Naive B cell (primary cell): ENCODE data around the gene DBP. TPM values are rescaled to one million over a fixed set of nuclear protein-coding genes. Genes with fewer than 3 reads are reported as not detected.

Experiments
- polyA plus RNA-seq, 6 donors: library from polyadenylated mRNA; unstranded; fragments of 300-500 nt; fragmentation: Illumina TruSeq; gene quantifications; one replicate each; pipeline ENCODE4 v1.2.3, GENCODE V29; 2021; ENCODE audit warnings: low read depth in 6 of 6

Gene DBP
- polyA plus RNA-seq, 6 donors from 2014 or later, result 27.6 to 73.8 (median 46.4) TPM

Other genes starting within 250 kb of the DBP start
- 10 to 100 TPM; 24.5 to 32.1 (median 26.5) TPM for gene KDELR1, start 245.8 kb downstream of the DBP start, polyA plus RNA-seq
- not detected for gene GRIN2D, start 243.7 kb downstream of the DBP start, polyA plus RNA-seq
- 10 to 100 TPM; 27.8 to 44.8 (median 37.1) TPM for gene GRWD1, start 191.4 kb downstream of the DBP start, polyA plus RNA-seq
- under 1 TPM in 5 of 6 donors, not detected in 1; 0.12 to 0.72 (median 0.24) TPM for gene KCNJ14, start 181.8 kb downstream of the DBP start, polyA plus RNA-seq
- gene CYTH2, start 168.0 kb downstream of the DBP start, polyA plus RNA-seq, result 10 to 100 TPM in 5 of 6 donors, 1 to 10 TPM in 1; 10.0 to 29.9 (median 20.3) TPM
- not detected for gene LMTK3, start 125.5 kb downstream of the DBP start, polyA plus RNA-seq
- not detected for gene SULT2B1, start 85.2 kb downstream of the DBP start, polyA plus RNA-seq
- gene SPACA4, start 30.6 kb downstream of the DBP start, polyA plus RNA-seq, result not detected
- gene FAM83E, start 22.3 kb downstream of the DBP start, polyA plus RNA-seq, result under 1 TPM in 1 of 6 donors, not detected in 5; 0.18 TPM
- 1,000 to 10,000 TPM; 1,850 to 2,706 (median 2,170) TPM for gene RPL18, start 18.2 kb downstream of the DBP start, polyA plus RNA-seq
- gene SPHK2, start 17.9 kb downstream of the DBP start, polyA plus RNA-seq, result 10 to 100 TPM in 4 of 6 donors, 1 to 10 TPM in 2; 5.6 to 16.5 (median 10.8) TPM
- 10 to 100 TPM in 3 of 6 donors, 1 to 10 TPM in 3; 2.8 to 15.2 (median 10.6) TPM for gene CA11, start 8.8 kb upstream of the DBP start, polyA plus RNA-seq
- not detected for gene NTN5, start 35.6 kb upstream of the DBP start, polyA plus RNA-seq
- gene FUT2, start 58.6 kb upstream of the DBP start, polyA plus RNA-seq, result under 1 TPM in 3 of 6 donors, not detected in 3; 0.11 to 0.26 (median 0.17) TPM
- gene MAMSTR, start 82.3 kb upstream of the DBP start, polyA plus RNA-seq, result under 1 TPM in 5 of 6 donors, not detected in 1; 0.21 to 0.70 (median 0.31) TPM
- gene RASIP1, start 103.2 kb upstream of the DBP start, polyA plus RNA-seq, result under 1 TPM in 1 of 6 donors, not detected in 5; 0.48 TPM
- gene IZUMO1, start 109.5 kb upstream of the DBP start, polyA plus RNA-seq, result not detected
- gene FUT1, start 115.3 kb upstream of the DBP start, polyA plus RNA-seq, result not detected
- gene FGF21, start 118.1 kb upstream of the DBP start, polyA plus RNA-seq, result not detected
- gene BCAT2, start 173.7 kb upstream of the DBP start, polyA plus RNA-seq, result 10 to 100 TPM; 16.3 to 29.5 (median 22.2) TPM
- gene HSD17B14, start 199.1 kb upstream of the DBP start, polyA plus RNA-seq, result 1 to 10 TPM in 4 of 6 donors, under 1 TPM in 1, not detected in 1; 1.00 to 3.3 (median 1.4) TPM
- 10 to 100 TPM in 1 of 6 donors, 1 to 10 TPM in 5; 4.4 to 15.3 (median 8.7) TPM for gene PLEKHA4, start 231.2 kb upstream of the DBP start, polyA plus RNA-seq
- gene PPP1R15A, start 235.0 kb upstream of the DBP start, polyA plus RNA-seq, result 100 to 1,000 TPM in 5 of 6 donors, 10 to 100 TPM in 1; 98.9 to 436 (median 172) TPM